PFSK-1 (cell line): ENCODE measurements around the gene ROBO1.

Source experiments
- POLR2AphosphoS5 ChIP-seq: IDR thresholded peaks from 2 replicates; pipeline ENCODE4 v1.6.1; 2012; ENCODE audit warnings: low read depth, mild to moderate bottlenecking, control low read depth, low read length, moderate library complexity
- SIN3A ChIP-seq: IDR thresholded peaks from 2 replicates; pipeline ENCODE4 v1.6.1; 2012; ENCODE audit warnings: mild to moderate bottlenecking, low read length, moderate library complexity, borderline replicate concordance; ENCODE audit not compliant: insufficient read depth
- TAF1 ChIP-seq: IDR thresholded peaks from 2 replicates; pipeline ENCODE4 v1.6.1; 2012; ENCODE audit warnings: low read length, control low read depth, borderline replicate concordance; ENCODE audit not compliant: insufficient read depth
- TF ChIP-seq, protein P1 (sequence below), 2 experiments: IDR thresholded peaks; 2 replicates each; pipeline versions ENCODE4 v1.6.1 to v1.8.0; 2011 to 2012; ENCODE audit warnings: low read depth in 2 of 2, low read length in 2 of 2, control low read depth in 1 of 2, inconsistent platforms in 1 of 2, mild to moderate bottlenecking in 1 of 2, moderate library complexity in 1 of 2; ENCODE audit not compliant: insufficient read depth in 1 of 2

DNA sequence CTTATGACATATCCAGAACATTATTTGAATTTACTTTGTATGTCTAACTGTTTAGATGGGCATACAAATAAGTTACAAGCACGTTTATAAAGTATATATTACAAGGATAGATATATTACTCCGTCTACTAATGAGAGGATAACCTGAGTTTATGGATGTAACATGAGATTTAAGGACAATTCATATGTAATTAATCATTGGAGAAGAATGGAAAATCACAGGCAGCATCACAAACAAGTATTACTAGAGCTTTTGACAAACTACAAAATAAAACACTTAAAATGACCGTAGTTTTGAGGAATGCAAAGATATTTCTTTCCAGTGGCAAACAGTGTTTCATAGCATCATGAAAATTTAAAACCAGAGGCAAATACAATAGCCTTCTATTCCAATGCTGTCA is 113.8 kb downstream of the ROBO1 start:
- no peak for TF ChIP-seq POLR2AphosphoS5
- TF ChIP-seq, protein P1, sequence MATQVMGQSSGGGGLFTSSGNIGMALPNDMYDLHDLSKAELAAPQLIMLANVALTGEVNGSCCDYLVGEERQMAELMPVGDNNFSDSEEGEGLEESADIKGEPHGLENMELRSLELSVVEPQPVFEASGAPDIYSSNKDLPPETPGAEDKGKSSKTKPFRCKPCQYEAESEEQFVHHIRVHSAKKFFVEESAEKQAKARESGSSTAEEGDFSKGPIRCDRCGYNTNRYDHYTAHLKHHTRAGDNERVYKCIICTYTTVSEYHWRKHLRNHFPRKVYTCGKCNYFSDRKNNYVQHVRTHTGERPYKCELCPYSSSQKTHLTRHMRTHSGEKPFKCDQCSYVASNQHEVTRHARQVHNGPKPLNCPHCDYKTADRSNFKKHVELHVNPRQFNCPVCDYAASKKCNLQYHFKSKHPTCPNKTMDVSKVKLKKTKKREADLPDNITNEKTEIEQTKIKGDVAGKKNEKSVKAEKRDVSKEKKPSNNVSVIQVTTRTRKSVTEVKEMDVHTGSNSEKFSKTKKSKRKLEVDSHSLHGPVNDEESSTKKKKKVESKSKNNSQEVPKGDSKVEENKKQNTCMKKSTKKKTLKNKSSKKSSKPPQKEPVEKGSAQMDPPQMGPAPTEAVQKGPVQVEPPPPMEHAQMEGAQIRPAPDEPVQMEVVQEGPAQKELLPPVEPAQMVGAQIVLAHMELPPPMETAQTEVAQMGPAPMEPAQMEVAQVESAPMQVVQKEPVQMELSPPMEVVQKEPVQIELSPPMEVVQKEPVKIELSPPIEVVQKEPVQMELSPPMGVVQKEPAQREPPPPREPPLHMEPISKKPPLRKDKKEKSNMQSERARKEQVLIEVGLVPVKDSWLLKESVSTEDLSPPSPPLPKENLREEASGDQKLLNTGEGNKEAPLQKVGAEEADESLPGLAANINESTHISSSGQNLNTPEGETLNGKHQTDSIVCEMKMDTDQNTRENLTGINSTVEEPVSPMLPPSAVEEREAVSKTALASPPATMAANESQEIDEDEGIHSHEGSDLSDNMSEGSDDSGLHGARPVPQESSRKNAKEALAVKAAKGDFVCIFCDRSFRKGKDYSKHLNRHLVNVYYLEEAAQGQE (IDR thresholded peaks at IDR 0.05; ENCODE audit: insufficient read depth in 1 of 2, low read depth in 2 of 2, low read length in 2 of 2), result no peak
- TF ChIP-seq TAF1, result no peak
- TF ChIP-seq SIN3A, result no peak
